ENCODE data around the gene INPP5A. TPM values are rescaled to one million over a fixed set of nuclear protein-coding genes. Genes with fewer than 3 reads are reported as not detected.

Gene INPP5A
- total RNA-seq, 1 donor from 2014 or later, result 20.9 TPM

DNA sequence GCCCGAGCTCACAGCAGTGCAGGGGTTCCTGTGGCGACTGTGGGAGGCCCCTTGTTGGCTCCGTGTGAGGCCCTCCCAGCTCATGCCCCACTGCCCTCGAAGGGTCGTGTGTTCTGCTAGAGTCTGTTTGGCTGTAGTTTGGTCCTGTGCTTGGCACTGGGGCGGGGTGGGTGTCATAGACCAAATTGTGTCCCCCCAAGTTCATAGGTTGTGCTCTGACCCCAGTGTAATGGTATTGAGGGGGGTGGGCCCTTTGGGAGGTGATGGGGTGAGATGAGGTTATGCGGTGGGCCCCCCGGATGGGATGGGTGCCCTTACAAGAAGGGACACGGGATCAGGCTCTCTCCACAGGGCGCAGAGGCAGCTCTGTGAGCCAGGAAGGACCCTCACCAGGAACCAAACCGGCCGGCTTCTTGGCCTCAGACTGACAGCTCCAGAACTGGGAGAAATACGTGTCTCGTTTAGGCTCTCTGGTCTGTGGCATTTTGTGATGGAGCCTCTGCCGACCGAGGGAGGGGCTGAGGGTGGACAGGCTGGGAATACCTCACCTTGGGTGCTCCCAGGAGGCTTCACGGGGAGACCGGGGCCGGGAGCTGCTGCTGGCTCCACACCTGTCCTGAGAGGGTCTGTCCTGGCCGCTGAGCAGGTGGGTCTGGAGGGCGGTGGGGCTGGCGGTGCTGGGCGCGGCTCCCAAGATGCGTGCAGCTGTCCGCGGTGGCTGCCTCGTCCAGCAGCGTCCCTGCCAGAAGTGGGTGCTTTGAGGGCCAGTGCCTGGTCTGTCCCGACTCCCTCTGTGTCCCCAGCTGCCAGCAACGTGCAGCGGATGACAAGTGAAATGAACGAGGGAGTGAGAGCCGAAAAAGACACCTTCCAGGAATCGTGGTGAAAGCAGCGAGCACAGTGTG, 89.4 kb downstream of the INPP5A start:
- no peak for DNase-seq (ENCODE audit: low read depth in 2 of 2)

DNA sequence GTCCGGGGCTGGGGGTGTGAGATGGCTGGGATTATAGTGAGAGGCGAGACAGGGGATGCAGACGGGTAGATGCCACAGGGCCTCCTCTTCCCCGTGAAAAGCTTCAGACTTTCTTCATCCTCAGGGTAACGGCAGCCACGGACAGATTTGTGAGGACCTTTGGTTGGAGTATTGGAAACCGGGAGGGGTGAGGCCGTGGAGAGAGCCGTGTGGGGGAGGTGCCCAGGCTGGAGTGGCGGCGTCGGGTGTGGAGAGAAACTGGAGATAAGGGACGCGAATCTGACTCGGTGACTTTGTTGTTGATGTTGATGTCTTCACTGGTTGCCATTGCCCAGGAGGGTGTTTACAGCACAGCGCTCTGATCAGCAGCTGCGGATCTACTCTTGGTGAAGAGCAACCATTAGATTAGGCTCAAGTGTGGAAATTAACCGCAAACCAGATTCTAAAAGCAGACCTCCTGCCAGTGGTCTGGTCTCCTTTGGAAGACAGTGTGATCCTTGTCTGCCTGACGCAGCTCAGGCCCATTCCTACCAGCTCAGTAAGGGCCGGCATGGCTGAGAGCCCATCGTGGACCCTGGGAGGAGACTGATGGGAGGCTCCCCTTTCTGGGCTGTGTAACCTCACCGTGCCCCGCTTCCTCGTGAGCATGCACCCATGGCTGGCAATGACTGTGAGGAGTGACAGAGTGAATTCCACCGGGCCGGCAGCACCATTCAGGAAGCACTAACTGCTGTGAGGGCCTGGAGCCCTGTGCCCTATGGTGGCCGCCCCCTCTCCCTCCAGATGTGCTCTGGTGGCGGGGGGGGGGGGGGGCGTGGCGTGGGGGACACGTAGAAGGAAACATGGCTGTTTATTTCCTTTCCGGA, 90.3 kb downstream of the INPP5A start:
- DNase-seq (ENCODE audit: low read depth in 2 of 2), result peak in 1 of 2 donors; percentile 39

GRCh38 chr10:132628966-132629900, 91.6 kb downstream of the INPP5A start:
- no peak for DNase-seq (ENCODE audit: low read depth in 2 of 2)

- no peak for DNase-seq (ENCODE audit: low read depth in 2 of 2)
These were observed 92.6 kb downstream of the INPP5A start for GRCh38 chr10:132630156-132630555.

DNA sequence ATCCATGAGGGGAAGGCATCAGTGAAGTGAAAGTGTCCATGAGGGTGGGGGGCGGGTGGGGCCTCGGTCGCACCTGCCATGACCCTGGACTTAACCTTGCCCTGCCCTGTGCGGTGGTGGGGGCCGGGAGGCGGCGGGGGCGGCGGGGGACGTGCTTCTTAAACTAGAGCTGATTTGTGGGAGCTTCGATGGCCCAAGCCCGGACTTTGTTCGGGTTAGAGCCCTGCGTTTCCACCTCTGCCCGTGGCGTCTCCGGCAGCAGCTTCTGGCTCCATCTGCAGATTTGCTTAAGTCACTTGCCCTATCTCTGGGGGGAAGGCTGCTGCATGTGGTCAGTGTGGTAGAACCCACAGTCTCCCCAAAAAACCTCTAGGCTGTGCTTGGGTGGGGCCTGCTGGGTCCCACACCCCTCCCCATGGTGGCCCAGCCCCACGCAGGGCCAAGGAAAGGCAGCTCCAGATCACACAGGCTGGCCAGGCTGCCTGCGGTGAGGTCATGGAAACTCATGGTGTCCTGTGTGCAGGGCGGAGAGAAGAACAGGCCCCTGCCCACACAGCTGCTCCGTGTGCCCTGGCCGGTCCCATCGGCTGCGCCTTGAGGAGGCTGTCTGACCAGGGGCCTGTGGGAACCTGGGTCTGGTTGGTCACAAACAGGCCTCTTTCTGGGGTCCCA, 93.2 kb downstream of the INPP5A start:
- no peak for DNase-seq (ENCODE audit: low read depth in 2 of 2)

DNA sequence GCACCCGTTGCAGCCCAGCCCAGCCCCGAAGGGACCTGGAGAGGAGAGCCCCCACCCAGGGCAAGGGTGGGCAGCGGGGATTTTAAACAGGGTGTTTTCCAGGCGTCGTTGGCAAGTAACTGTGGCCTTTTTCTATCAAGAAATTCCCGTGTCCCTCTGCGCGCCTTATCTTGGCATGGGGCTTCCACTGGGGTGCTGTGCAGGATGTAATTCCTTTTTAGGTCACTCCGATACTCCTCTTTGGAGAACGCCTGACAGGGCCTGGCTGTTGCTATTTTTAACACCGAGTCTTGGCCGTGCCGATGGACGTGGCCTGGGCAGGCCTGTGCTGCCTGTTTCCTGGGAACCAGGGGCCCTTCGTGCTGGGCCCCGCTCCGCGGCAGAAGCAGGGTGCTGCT, 93.8 kb downstream of the INPP5A start:
- no peak for DNase-seq (ENCODE audit: low read depth in 2 of 2)

DNA sequence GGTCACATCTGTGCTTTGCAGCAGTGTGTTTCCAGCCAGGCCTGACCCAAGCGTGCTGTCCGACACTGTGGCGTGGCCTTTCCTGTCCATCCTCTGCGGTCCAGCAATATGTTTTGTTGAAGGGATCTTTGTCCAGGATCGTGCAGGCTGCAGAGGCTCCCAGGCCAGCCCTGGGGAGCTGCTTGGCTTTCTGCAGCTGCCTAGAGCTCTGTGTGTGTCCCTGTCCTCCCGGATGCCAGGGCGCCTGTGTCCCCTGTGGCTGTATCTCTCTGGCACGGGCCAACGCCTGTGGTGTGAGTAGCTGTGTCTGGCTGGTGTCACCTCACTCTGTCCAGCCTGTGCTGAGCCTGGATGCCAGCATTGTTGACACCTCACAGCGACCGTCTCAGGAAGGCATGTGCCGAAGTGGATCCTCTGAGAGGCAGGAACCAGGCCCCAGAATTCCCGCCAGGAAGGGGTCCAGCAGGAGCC, 94.5 kb downstream of the INPP5A start:
- DNase-seq (ENCODE audit: low read depth in 2 of 2), result no peak

GRCh38 chr10:132632851-132633684, 95.5 kb downstream of the INPP5A start:
- no peak for DNase-seq (ENCODE audit: low read depth in 2 of 2)

GRCh38 chr10:132634241-132634946, 96.8 kb downstream of the INPP5A start:
- DNase-seq (ENCODE audit: low read depth in 2 of 2), result no peak

- DNase-seq (ENCODE audit: low read depth in 2 of 2), result no peak
These were observed 97.3 kb downstream of the INPP5A start for GRCh38 chr10:132634947-132635271.

DNA sequence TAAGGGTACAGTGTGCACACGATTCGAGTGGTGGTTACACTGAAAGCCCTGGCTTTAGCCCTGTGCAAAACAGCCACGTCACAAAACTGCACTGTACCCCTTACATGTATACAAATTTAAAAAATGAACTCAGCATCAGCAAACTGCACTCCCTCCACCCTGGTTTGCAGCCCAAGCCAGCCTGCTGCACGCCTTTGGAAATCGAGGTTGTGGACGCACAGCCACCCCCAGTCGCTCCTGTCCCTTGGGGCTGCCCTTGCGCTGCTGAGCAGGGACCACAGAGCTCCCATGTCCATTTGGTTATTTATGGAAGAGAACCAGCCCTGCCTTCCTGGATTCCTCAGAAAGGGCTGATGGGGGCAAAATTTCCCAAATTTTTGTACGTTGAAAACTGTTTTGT, 98.8 kb downstream of the INPP5A start:
- DNase-seq (ENCODE audit: low read depth in 2 of 2), result no peak

GRCh38 chr10:132637477-132638129, 100.0 kb downstream of the INPP5A start:
- DNase-seq (ENCODE audit: low read depth in 2 of 2), result peak; percentile 57 to 71

- DNase-seq (ENCODE audit: low read depth in 2 of 2), result no peak
These were observed 100.5 kb downstream of the INPP5A start for GRCh38 chr10:132638130-132638515.

GRCh38 chr10:132639470-132639869, 101.9 kb downstream of the INPP5A start:
- no peak for DNase-seq (ENCODE audit: low read depth in 2 of 2)

- DNase-seq (ENCODE audit: low read depth in 2 of 2), result no peak
These were observed 102.9 kb downstream of the INPP5A start for GRCh38 chr10:132640326-132641125.

DNA sequence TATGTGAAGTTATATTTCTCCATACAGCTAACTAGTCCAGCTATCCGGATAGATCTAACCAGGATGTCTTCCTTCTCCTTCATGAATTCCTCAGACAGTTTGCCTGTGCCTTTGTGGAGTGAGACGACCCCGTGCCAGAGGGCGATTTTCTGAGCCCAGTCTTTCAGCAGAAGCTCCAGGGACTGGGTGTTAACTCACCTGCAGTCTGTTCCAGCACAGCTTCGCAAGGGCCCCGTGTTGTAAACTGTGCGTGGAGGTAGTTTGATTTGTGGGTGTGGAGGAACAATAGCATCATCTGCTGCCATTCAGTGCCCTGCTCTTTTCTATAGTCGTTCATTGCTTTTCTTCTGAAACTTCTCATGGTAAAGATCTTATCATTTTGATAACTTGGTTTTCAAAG, 103.8 kb downstream of the INPP5A start:
- no peak for DNase-seq (ENCODE audit: low read depth in 2 of 2)

DNA sequence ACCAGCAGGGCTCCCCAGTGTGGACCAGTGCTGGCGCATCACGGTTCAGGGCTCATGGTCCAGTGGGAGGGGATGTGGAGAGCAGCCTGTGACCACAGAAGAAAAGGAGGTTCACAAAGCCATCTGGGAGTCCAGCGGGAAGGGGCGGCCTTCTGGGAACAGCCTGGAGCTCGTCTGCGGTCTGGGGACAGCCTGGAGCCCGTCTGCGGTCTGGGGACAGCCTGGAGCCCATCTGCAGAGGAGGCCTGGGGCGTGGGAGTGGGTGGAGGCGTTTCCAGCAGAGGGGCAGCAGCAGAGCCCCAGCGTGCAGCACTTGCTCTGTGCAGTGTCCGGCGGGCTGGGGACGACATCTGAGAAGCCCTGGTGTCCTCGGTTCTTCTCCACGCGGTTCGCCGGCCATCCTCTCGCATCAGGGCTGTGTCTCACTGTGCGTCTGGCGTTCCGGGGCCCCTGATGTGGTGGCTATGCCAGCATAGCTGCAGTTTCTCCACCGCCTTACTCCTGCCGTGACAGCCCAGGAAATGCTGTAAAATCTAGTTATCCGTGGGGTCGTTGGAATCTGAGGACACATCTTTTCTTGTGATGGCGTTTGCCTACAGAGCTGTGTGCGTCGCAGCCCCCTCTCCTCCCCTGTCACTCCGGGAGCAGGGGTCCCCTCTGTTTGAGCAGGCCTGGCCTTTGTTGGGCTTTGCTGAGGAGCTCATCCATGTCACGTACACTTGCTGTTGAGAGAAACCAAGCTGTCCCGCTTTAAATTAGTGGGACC, 104.6 kb downstream of the INPP5A start:
- no peak for DNase-seq (ENCODE audit: low read depth in 2 of 2)
